DND-41 (cell line): ENCODE measurements around the gene UFSP2.

Experiments
- ATAC-seq: fragments of 200-7000 bp; cut with Tn5 transposase; 3 replicates; pipeline ENCODE4 v1.9.1; 2021; ENCODE audit warnings: low read depth; ENCODE audit not compliant: insufficient read depth
- DNase-seq: peaks from one replicate; pipeline ENCODE4 v3.0.0-alpha.2; 2020
- H2AFZ ChIP-seq: 2 replicates; pipeline ENCODE4 v1.6.0; 2012; ENCODE audit warnings: low read depth, low read length
- H3K27ac ChIP-seq: 2 replicates; pipeline ENCODE4 v1.5.1; 2012; ENCODE audit warnings: low read length, inconsistent platforms
- H3K27me3 ChIP-seq: fragments of 200-600 bp; sonication (generic); 2 replicates; pipeline ENCODE4 v1.6.0; 2012; ENCODE audit warnings: low read length, mild to moderate bottlenecking, inconsistent platforms; ENCODE audit not compliant: insufficient read depth, poor library complexity
- H3K36me3 ChIP-seq: 2 replicates; pipeline ENCODE4 v1.5.1; 2012; ENCODE audit warnings: low read length, inconsistent platforms; ENCODE audit not compliant: insufficient read depth
- H3K4me1 ChIP-seq: 2 replicates; pipeline ENCODE4 v1.5.1; 2012; ENCODE audit warnings: mild to moderate bottlenecking, low read length; ENCODE audit not compliant: insufficient read depth
- H3K4me2 ChIP-seq: 2 replicates; pipeline ENCODE4 v1.6.0; 2012; ENCODE audit warnings: mild to moderate bottlenecking, moderate library complexity, low read length, inconsistent platforms; ENCODE audit not compliant: insufficient read depth
- H3K4me3 ChIP-seq, 2 experiments: fragments of 200-600 bp in 1 of 2; shearing (Covaris generic) in 1 of 2; 2 replicates each; pipeline ENCODE4 v1.5.1; 2012 to 2016; ENCODE audit warnings: inconsistent platforms in 2 of 2, low read length in 2 of 2, mild to moderate bottlenecking in 2 of 2, low read depth in 1 of 2, moderate library complexity in 1 of 2
- H3K79me2 ChIP-seq: 2 replicates; pipeline ENCODE4 v1.6.0; 2012; ENCODE audit warnings: low read length, inconsistent platforms; ENCODE audit not compliant: insufficient read depth
- H3K9ac ChIP-seq: 2 replicates; pipeline ENCODE4 v1.6.0; 2012; ENCODE audit warnings: low read depth, mild to moderate bottlenecking, inconsistent platforms, low read length, moderate library complexity
- H3K9me3 ChIP-seq: 2 replicates; pipeline ENCODE4 v1.5.1; 2012; ENCODE audit warnings: low read length, moderate library complexity, mild to moderate bottlenecking, inconsistent platforms; ENCODE audit not compliant: insufficient read depth, severe bottlenecking
- H4K20me1 ChIP-seq: 2 replicates; pipeline ENCODE4 v1.6.0; 2012; ENCODE audit warnings: low read length; ENCODE audit not compliant: insufficient read depth
- EZH2 ChIP-seq: IDR thresholded peaks from 3 replicates; pipeline ENCODE4 v1.6.1; 2012; ENCODE audit warnings: borderline replicate concordance, low read depth, mild to moderate bottlenecking, moderate library complexity, low read length, inconsistent platforms; ENCODE audit not compliant: severe bottlenecking
- TF ChIP-seq, protein P1 (sequence below): IDR thresholded peaks from 2 replicates; pipeline ENCODE4 v1.5.1; 2012; ENCODE audit warnings: borderline replicate concordance, low read length, moderate library complexity, mild to moderate bottlenecking; ENCODE audit not compliant: poor library complexity, severe bottlenecking; ENCODE audit errors: extremely low read depth

The UFSP2 gene

DNA sequence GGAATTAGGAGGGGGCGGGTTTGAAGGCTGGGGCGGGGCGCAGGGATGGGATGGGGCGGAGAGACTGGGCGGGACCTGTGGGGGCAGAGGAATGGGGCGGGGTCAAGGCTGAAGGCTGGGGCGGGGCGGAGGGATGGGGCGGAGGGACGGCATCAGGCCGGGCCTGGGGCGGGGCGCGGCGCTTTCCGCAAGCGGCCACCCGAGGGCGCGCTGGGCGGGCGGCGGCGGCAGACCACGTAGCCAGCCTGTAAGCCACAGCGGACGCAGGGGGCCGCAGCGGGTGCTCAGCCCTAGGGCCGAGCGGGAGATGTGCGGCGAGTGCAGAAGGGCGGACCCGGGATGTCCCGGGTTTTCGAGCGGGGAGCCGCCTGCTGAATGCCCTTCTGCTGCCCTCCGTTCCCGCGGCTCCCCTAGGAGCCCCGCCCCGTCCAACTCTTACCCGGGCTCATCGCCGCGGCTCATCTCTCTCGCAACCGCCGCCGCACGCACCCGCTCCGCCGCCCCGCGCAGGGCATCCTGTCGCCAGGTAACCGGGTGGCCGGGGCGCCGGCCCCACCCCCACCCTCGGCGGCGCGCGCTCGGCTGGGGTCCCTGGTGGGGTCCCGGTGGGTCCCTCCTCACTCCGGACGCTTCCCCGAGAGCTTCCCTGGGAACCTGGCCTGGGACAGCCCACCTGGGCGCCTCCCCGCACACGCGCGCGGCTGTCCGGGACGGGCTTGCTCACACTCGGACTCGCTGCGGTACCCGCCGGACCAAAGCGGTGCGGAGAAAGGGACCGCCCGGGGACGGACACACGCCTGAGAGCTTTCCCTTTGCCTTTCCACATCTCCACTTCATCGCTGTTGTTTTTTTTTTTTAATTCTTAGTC, 45.7 kb upstream of the UFSP2 start, which contains the start of gene CCDC110:
Gene CCDC110 (minus strand): TSS at position 499 of the 868 bp plus-strand sequence. CDS start 50 bp downstream, at position 449.
- H4K20me1 ChIP-seq, result no peaks in the 10 kb centered on the region
- no peaks in the 10 kb centered on the region for H3K9me3 ChIP-seq
- no peaks in the 10 kb centered on the region for H3K79me2 ChIP-seq
- no peak for DNase-seq
- TF ChIP-seq EZH2, result no peak
- TF ChIP-seq, protein P1, sequence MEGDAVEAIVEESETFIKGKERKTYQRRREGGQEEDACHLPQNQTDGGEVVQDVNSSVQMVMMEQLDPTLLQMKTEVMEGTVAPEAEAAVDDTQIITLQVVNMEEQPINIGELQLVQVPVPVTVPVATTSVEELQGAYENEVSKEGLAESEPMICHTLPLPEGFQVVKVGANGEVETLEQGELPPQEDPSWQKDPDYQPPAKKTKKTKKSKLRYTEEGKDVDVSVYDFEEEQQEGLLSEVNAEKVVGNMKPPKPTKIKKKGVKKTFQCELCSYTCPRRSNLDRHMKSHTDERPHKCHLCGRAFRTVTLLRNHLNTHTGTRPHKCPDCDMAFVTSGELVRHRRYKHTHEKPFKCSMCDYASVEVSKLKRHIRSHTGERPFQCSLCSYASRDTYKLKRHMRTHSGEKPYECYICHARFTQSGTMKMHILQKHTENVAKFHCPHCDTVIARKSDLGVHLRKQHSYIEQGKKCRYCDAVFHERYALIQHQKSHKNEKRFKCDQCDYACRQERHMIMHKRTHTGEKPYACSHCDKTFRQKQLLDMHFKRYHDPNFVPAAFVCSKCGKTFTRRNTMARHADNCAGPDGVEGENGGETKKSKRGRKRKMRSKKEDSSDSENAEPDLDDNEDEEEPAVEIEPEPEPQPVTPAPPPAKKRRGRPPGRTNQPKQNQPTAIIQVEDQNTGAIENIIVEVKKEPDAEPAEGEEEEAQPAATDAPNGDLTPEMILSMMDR, result no peak
- H3K27me3 ChIP-seq, result no peaks in the 10 kb centered on the region
- H3K9ac ChIP-seq, result no peak within 1 kb of the TSS
- no peak within 1 kb of the TSS for H3K4me2 ChIP-seq
- no peak within 1 kb of the TSS for H2AFZ ChIP-seq
- ATAC-seq, result no peak
- H3K4me3 ChIP-seq, result no peak within 1 kb of the TSS
- no peaks in the 10 kb centered on the region for H3K4me1 ChIP-seq
- H3K27ac ChIP-seq, result no peak within 1 kb of the TSS
- no peaks in the 10 kb centered on the region for H3K36me3 ChIP-seq

DNA sequence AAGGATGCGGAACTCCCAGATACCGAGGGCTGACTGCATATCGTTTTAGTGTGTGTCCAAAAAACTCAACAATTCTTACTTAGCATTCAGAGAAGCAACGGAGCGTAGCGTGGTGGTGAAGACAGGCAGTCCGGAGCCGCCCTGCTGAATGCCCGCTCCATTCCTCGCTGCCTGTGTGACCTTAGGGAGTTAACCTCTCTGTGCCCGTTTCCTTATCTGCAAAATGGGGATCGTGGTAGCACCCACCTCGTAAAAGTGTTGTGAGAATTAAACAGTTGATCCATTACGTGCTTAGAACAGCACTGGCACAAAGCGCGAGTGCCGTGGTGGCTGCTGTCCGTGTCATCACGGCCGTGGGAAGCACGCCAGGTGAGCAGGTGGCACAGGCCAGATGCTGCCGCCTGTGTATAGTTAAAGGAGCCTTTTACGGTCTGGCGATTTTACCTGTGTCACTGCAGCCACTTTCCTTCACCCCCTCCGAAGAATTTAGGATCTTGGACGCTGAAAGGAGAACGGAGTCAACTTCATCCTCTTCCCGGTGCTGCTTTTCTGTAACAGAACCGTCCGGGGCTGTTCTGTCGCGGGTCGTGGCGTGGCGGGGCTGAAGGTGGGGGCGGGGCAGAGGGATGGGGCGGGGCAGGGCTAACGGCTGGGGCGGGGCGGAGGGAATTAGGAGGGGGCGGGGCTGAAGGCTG, 44.9 kb upstream of the UFSP2 start:
- Histone ChIP-seq H4K20me1 (no peaks in the 10 kb centered on the region), H3K9me3 (no peaks in the 10 kb centered on the region), H3K79me2 (no peaks in the 10 kb centered on the region), H3K36me3 (no peaks in the 10 kb centered on the region), H3K4me1 (no peaks in the 10 kb centered on the region), H3K4me2 (no peak overlapping the region), H3K27me3 (no peaks in the 10 kb centered on the region), H3K9ac (no peak overlapping the region), H2AFZ (no peak overlapping the region), H3K4me3 (no peak overlapping the region), H3K27ac (no peak overlapping the region)
- TF ChIP-seq, protein P1, result no peak
- no peak for TF ChIP-seq EZH2
- ATAC-seq (no peak), DNase-seq (no peak)

DNA sequence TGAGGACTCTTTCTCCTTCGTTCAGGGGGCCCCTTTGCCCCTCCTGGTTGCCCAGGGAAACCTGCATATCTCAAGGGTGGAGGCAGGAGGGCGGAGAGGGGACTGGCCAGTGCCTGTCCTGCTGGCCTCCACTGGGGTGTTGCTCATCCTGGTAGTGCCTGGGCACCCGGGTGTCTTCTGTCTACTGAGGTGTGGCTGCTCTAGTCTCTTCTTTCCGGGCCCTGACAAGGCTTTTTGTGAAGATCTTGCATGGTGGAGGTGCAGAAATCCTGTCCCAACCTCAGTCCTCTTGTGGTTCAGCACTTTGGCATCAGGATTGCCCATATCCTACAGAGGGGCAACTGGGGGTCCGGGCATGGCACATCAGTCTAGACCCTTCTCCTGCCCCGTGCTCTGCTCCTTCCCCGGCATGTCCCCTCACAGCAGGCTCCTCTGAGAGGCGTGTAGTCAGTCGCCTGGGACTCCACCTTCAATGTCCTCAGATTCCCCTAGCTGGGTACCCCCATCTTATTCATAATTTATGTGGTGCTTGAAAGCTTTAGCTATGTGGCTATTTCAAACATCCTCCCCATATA, 43.9 kb upstream of the UFSP2 start:
- H3K4me1 ChIP-seq, result no peaks in the 10 kb centered on the region
- TF ChIP-seq, protein P1, result no peak
- TF ChIP-seq EZH2, result no peak
- H3K9ac ChIP-seq, result no peak overlapping the region
- no peaks in the 10 kb centered on the region for H4K20me1 ChIP-seq
- ATAC-seq (no peak), DNase-seq (no peak)
- H3K79me2 ChIP-seq, result no peaks in the 10 kb centered on the region
- H3K27ac ChIP-seq, result no peak overlapping the region
- H3K27me3 ChIP-seq, result no peaks in the 10 kb centered on the region
- no peaks in the 10 kb centered on the region for H3K36me3 ChIP-seq
- no peaks in the 10 kb centered on the region for H3K9me3 ChIP-seq
- H3K4me2 ChIP-seq, result no peak overlapping the region
- H2AFZ ChIP-seq, result no peak overlapping the region
- H3K4me3 ChIP-seq, result no peak overlapping the region
